Activated CD4-positive, CD25-positive, alpha-beta regulatory T cell treated with anti-CD3 and anti-CD28 coated beads, Interleukin-2, amount 50 U/mL, for 72 hours (primary cell): Measurements from ENCODE around the gene ODF2.
"Not testable (repeated sequence)": the region's sequence is repeated elsewhere in the genome, so short reads cannot be mapped to it uniquely, and the experiment has no call there.

ENCODE experiments used
- DNase-seq: peaks from one replicate; pipeline ENCODE4 v3.0.0; 2021

The ODF2 gene

DNA sequence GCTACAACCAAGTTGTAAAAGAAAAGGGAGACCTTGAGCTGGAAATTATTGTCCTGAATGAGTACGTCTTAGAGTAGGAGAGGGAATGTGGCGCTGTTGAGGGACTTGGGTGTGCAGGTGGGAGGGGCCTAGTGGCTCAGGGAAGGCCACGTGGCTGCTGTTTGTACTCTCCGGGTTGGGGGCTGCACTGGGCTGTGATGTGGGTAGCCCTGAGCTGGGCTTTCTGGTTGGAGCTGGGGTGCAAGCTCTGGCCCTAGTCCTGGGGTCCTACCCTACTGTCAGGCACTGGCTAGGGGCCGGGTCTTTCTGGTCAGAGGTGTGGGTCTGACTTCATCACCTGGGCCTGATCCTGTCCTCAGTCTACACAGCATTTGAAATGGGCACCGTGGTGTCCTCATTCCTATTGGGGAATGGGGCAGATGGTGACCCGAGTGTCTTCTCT is 29.6 kb downstream of the ODF2 start:
- no peak for DNase-seq

DNA sequence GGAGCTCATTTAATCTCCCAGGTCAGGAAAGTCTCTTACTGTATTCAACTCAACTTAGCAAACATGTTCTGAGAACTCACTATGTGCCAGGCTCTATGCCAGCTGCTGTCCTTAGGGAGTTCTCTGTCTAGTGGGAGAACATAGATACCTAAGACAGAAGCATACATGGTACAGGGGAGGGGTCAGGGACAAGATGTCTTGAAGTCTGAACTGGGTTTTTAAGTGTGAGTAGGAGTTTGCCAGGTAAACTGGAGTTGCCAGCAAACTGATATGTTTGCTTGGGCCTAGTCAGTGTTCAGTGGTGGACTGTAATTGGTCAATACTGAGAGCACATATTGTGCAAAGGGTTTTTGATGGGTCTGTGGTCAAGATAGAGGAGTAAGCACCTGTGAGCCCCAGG is 30.4 kb downstream of the ODF2 start:
- no peak for DNase-seq

DNA sequence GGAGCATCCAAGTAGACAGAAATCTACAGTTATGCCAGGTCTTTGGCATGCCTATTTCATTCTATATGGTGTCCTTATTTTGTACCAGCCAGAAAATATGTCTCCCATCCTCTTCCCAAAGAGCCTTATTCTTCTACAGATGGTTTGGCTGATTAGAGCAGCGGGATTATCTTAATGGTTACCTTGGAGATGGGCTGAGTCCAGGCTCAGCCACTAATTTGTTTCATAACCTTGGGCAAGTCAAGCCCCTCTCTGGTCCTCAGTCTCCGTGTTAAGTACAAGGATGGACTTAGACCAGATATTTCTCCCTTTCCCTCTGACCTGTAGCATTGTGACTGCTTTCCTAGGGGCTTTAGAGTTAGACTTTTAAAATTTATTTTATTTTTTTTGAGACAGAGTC is 37.6 kb downstream of the ODF2 start:
- DNase-seq: no peak

DNA sequence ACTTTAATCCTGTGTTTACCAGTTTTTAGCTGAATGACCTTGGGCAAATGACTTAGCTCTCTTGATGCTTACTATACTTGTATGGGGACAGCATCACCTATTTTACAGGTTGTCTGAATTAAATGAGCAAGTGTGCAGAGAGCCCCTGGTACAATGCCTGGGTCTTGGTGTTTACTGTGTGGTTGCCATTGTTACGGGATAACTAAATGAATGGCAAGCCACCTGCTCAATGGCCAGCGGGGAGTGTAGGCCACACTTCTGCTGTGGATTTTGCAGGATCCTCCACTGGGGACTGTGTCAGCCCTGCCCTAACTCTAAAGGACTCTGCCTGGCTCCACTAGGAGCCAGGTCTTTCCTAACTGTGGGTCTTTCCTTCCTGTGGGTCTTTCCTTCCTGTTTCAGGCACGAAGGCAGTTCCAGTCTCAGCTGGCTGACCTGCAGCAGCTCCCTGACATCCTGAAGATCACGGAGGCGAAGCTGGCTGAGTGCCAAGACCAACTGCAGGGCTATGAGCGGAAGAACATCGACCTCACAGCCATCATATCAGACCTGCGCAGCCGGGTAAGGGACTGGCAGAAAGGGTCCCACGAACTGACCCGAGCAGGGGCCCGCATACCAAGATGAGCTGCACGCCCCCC is 38.4 kb downstream of the ODF2 start:
- DNase-seq: no peak

DNA sequence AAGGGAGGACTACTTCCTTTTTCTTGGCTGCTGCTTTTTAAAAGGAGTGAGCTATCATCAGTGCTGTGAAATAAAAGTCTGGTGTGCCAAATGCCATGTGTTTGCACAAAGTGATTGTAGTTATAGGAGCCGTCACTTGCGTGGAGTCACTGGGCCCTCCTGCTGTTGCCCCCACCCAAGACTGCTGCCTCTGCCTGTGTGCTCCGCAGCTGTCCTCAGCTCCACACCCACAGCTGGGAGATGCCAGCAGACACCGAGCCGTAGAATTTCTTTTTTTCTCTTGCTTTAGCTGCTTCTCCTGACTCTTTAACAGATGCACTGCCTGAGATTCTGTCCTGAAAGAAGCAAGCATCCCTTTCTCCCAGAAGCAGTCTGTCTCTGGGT is 38.9 kb downstream of the ODF2 start:
- DNase-seq: no peak

DNA sequence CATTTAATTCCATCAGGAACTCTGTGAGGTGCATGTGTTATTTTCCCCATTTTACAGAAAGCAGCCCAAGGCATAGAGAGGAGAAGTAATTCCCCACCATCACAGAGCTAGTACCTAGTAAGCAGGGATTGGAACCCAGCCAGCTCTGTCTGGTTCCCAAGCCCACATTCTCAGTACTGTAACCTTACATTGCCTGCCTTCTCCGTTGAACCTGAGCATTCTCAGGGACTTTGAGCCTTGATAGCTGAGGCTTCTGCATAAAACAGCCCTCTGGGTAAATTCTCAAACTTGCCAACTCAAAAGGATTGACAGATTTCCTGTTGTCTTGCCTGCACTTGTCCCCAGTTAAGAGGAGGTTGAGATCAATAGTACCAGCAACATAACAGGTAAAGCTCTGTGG is 39.5 kb downstream of the ODF2 start:
- DNase-seq: no peak

DNA sequence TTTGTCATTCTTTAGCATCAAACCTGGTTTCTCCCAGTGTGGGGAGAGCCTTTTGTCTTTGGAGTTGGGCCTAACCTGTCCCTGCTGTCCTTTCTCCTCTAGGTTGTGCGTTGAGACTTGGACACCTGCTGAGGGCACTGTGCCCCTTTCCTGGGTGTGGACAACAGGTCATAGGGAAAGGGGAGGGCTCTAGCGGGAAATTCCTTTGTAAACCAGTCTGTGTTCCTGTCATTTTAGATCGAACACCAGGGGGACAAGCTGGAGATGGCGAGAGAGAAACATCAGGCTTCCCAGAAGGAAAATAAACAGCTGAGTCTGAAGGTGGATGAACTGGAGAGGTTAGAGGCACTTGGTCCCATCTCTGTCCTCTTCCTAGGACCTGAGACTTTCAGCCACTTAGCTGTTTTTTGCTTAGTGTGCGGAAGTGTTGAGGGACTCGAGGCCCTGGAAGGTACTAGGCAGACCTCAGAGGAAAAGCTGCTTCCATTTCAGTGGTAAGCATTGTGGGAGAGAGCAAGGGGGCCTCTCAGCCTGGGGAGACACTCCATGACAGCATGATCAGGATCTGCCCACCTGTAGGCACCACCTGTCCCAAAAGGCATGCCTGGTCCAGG is 40.1 kb downstream of the ODF2 start:
- DNase-seq: no peak

DNA sequence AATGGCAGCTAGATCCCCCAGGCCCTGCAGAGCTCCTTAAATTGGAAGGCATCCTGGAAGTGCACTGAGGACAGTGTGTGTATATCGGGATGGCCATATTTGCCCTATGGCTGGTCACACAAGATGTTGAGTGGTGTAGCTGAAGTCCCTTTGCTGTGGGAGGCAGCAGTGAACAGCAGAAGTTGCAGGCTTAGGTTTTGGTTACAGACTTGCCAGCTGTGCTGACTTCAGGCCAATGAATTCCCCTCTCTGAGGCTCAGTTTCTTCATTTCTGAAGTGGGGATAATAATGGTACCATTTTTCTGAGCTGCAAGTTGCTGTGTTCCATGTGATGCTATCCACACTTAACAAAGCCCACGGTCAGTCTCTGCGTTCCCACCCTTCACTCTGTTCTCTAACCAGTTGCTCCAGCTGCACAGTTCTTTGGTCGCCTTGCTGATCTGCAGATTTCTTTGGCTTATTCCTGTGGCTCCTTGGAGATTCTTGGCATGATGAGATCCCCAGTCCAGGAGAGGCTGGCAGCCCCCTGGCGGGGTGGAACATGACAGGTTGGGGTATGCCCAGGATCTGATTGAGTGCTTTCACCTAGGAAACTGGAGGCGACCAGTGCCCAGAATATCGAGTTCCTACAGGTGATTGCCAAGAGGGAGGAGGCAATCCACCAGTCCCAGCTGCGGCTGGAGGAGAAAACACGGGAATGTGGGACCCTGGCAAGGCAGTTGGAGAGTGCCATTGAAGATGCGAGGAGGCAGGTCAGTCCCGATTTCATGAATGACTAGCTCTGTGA is 42.2 kb downstream of the ODF2 start:
- DNase-seq: no peak

DNA sequence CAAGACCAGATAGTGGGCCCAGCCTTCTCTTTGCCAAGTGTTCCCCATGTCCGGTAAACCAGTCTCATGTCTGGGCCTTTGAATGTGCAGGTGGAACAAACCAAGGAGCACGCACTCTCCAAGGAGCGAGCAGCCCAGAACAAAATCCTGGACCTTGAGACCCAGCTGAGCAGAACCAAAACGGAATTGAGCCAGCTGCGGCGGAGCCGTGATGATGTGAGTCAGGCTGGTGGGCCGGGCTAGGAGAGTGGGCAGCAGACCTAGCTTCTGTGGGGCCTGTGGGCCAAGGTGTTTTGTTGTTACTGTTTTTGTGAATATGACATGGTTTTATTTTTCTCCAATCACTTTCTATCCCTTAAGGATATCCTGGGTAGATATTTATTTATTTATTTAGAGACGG is 43.1 kb downstream of the ODF2 start:
- DNase-seq: no peak

DNA sequence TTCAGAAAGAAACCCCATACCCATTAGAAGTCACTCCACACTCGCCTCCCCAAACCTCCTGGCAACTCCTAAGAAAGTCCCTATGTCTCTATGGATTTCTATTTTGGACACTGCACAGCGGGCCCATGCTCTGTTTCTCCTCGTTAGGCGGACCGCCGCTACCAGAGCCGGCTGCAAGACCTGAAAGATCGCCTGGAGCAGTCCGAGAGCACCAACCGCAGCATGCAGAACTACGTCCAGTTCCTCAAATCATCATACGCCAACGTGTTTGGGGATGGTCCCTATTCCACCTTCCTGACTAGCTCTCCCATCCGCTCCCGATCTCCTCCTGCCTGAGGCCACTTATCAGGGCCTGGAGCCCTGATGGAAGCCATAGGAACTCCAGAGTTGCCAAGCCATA is 44.1 kb downstream of the ODF2 start:
- no peak for DNase-seq

DNA sequence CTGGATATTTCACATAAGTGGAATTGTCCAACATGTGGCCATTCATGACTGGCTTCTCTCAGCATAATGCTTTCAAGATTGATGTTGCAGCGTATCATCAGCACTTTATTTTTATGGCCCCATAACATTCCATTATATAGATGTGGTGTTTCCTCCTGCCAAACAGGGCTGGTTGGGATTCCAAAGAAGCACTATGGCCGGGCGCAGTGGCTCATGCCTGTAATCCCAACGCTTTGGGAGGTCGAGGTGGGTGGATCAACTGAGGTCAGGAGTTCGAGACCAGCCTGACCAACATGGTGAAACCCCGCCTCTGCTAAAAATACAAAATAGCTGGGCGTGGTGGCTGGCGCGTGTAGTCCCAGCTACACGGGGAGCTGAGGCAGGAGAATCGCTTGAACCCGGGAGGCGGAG is 47.6 kb downstream of the ODF2 start:
- not testable (repeated sequence) for DNase-seq

DNA sequence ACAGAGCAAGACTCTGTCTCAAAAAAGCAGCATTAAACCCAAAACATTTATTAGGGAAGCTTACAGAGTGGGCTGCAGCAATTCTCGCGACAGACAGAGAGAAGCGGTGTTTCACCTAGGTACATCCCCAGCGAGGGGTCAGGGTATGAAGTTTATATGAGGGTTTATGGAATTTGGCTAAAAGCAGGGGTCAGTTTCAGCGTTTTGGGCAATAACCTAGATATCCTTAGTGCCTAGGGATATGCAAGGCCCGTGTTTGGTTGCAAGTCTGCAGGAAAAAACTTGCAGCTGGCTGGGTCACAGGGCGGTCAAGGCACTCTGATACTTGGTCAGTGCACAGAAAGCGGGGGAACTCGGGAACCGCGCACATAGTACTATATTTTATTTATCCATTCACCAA is 48.1 kb downstream of the ODF2 start:
- DNase-seq: no peak

DNA sequence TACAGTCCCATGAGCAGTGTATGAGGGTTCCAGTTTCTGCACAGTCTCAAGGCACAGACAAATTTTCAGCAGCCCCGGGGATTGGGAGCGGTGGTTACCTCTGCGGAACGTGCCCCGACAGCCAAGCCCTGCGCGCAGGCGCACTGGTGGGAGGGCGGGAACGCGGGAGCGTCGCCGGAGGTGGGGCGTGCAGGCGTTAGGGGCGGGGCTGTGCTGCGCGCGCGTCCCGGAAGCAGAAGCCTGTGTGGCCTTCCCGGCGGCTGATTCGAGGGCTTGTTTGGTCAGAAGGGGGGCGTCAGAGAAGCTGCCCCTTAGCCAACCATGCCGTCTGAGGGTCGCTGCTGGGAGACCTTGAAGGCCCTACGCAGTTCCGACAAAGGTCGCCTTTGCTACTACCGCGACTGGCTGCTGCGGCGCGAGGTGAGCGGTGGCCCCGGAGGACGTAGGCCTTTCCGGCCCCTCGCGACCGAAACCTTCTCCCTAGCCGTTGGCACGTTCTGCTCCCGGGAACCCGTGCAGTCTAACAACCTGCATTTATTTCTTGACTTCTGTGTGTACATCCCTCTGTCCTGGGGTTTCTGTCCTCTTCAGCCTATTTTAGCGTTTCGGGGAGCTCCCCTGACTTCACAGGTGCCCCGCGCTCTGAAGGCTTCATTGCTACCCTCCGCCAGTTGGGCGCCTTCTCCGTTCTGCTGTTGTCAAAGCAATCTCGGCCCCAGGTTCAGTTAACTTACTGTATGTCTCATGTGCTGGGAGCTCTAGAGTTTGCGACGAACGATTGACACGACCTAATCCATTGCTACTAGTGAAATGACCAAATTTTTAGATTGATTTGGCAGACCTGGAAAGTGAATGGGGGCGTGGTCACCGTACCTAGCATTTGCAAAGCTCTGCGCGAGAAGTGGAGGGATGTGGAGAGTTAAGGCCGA is 48.9 kb downstream of the ODF2 start, which contains the start of gene GLE1:
GLE1 (plus strand) TSS at position 235 of the 929 bp plus-strand sequence; CDS start at position 322, 87 bp downstream.
- DNase-seq: peak; percentile 99

DNA sequence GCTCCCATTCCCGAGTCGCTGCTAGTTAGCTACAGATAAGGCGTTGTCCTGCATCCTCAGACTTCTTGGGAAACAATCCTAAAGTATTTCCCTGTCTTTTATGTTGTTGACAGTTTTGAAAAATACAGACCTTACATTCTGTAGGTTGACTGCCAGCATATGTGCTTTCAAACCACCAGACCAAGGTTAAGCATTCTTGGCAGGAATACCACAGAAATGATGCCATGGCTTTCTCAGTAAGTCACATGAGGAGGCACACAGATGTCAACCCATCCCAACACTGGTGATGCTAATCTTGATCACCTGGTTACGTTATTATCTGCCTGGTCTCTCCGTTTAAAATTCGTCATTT is 49.6 kb downstream of the ODF2 start:
- no peak for DNase-seq

DNA sequence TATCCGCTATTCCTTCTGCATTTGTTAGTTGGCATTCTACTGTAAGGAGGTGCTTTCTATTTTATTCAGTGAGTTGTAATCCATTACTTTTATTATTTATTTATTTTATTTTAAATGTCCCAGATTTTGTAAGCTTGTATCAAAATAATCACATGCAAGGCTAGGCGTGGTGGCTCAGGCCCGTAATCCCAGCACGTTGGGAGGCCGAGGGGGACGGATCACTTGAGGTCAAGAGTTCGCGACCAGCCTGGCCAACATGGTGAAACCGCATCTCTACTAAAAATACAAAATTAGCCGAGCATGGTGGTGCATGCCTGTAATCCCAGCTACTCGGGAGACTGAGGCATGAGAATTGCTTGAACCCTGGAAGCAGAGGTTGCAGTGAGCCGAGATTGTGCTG is 50.1 kb downstream of the ODF2 start:
- DNase-seq: not testable (repeated sequence)

DNA sequence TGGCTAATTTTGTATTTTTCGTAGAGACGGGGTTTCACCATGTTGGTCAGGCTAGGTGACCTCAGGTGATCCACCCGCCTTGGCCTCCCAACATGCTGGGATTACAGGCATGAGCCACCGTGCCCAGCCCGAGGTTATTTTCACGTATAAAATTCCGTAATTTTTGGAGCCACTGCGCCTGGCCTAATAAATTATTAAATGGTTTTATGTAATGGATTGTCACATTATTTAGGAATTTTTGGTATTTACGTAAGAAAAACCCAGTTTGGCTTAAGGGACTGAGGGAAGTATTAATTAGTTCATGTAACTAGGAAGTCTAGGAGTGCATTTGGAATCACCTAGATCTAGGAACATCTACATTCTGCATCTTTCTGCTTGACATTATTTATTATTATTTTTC is 57.0 kb downstream of the ODF2 start:
- no peak for DNase-seq

DNA sequence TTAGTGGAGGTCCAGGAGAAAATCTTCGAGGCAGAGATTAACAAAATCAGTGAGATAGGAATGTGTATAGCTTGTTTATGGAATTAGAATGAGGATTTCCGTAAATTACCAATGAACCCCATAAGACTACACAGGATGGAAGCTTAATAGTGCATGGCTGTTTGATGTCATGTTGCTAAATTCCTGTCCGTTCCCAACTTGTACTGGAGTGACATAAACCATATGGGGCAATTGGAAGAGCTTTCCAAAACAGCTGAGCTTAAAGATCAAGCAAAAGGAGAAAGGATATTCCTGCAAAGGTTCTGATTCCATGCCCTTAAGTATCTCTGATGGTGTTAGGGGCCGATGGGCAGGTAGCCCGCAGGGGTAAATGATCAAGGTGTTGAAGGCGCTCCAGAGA is 66.2 kb downstream of the ODF2 start:
- DNase-seq: no peak

DNA sequence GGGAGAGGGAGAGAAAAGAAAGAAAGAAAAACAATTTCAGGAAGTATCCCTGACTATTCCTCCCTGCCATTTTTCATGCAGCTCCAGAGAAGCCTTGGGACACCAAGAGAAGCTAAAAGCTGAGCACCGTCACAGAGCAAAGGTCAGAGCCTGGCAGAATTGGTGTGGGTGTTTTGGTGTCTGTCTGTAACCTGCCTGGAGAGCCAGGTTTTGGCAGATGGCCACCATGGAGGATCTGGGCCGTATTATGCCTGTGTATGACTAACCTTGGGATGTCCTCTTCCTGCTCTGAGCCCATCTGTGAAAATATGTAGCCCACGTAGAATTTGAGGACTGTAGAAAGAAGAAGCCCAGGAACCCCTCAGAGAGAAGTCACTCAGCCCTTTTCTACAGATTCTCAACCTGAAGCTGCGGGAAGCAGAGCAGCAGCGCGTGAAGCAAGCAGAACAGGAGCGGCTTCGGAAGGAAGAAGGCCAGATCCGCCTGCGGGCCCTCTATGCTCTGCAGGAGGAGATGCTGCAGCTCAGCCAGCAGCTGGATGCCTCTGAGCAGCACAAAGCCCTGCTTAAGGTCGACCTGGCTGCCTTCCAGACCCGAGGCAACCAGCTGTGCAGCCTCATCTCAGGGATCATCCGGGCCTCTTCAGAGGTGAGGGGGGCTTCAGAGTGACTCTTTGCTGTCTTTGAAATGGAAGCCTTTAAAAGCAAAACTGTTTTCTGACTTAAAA is 67.6 kb downstream of the ODF2 start:
- DNase-seq: no peak

DNA sequence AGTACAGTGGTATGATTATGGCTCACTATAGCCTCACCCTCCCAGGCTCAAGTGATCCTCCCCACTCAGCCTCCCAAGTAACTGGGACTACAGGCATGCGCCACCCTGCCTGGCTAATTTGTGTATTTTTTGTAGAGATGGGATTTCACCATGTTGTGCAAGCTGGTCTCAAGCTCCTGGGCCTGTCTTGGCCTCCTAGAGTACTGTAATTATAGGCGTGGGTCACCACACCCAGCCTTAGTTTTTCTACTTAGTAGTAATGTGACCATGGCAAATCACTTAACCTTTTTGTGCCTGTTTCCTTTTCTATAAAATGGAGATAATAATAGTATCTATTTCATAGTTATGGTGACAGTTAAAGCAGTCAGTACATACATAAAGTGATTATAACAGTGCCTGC is 70.9 kb downstream of the ODF2 start:
- no peak for DNase-seq

DNA sequence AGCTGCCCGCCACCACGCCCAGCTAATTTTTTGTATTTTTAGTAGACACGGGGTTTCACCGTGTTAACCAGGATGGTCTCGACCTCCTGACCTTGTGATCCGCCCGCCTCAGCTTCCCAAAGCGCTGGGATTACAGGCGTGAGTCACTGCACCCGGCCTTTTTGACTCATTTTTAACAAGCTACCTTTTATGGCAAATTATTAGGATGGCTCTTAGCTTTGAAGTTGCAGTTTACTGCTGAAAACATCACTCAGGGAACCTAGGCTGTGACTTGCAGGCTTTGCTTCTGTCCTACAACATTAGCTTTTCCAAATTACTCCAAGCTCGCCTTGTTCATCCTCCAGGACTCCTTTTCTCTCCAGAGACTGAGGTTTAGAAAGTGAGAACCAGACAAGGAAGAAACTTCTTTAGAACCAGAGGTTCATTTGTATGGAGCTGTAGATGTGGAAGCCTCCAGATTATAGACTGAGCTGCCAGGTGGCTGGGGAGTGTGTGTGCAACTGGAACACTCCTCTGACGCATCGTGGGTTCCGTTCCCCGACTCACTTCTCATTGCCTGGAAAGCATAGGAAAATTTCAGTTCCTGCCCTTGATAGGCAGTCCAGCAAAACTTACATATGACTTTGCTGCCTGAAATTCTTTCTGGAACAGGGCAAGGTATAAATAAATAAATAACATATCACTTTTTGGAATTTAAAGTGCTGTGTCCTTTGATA is 72.8 kb downstream of the ODF2 start:
- DNase-seq: no peak

DNA sequence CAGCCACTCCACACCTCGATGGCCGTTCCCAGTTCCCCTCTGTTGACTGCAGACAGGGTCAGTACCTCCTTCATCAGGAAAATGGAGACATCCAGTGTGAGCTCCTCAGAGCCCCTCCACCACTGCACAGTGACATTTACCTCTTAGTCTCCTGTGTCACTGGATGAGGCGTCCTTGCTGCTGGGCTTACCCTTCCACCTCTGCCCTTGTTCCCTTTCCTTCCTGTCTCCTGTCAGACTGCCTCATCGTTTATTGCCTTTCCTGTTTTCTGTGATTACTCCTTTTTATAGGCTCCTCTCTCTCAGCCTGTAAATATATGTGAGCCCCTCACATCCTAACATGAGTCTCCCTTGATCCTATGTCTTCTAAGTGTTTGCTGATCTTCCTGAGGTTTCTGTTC is 73.4 kb downstream of the ODF2 start:
- DNase-seq: no peak

DNA sequence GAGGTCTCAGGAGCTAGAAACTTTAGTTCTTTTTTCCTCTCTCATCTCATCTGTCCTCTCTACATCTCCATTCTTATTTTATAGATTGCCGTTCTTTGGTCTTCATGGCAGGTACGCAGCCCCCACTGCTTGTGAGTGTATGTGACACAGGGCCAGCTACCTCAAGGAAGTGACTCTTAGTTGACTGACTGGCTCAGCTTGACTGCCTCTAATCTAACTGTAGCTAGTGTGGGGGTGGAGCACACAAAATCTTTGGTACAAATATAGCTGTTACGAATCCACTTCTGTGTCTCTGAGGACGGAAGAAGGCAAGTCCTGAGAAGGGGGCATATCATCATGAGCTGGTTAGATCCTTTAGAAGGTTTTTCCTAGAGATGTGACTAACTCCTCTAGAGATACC is 76.8 kb downstream of the ODF2 start:
- DNase-seq: no peak
